K562 (cell line): ENCODE results near the gene MAD1L1. TPM values are rescaled to one million over a fixed set of nuclear protein-coding genes. Genes with fewer than 3 reads are reported as not detected.

Source experiments
- ATAC-seq: fragments of 200-7000 bp; cut with Tn5 transposase; 3 replicates; pipeline ENCODE4 v1.9.1; 2020; ENCODE audit warnings: moderate library complexity
- BruUV-seq: library from RNA; stranded (reverse); fragments of 400-500 nt; replicated peaks from 2 replicates; lab custom pipeline; 2021; lab: Mats Ljungman, UMichigan
- CTCF ChIA-PET: fragments of 300-600 bp; formaldehyde crosslinking; extraction: SDS; loops from one replicate; lab custom pipeline; 2021; ENCODE audit warnings: low intra/inter-chr PET ratio; lab: Yijun Ruan, JAX
- POLR2A ChIA-PET: fragments of 300-600, 350-650 bp; sonication (Branson Sonifier 250); formaldehyde crosslinking; extraction: SDS; loops from one replicate; lab custom pipeline; 2021; ENCODE audit warnings: antibody characterized with exemption, inconsistent platforms; lab: Yijun Ruan, JAX
- DNase-seq, 4 experiments: peaks; one replicate each; pipeline versions ENCODE4 v3.0.0 to v3.0.0-alpha.2; 2011 to 2018; ENCODE audit warnings: low spot score in 3 of 4, mixed read lengths in 3 of 4; ENCODE audit errors: extremely low read depth in 1 of 4
- FAIRE-seq: peaks from 2 replicates; lab custom pipeline; 2011; peaks lifted over from hg19 to GRCh38; lab: Jason Lieb, UNC
- H2AFZ ChIP-seq: 2 replicates; pipeline ENCODE4 v1.6.0; 2011; ENCODE audit warnings: low read depth, low read length, control low read depth, inconsistent platforms
- H3K27ac ChIP-seq: fragments of 200-600 bp; 3 replicates; pipeline ENCODE4 v1.8.0; 2011; ENCODE audit warnings: low read depth, mild to moderate bottlenecking, control low read depth, inconsistent platforms, low read length, moderate library complexity, mixed read lengths; ENCODE audit errors: extremely low read depth
- H3K27me3 ChIP-seq, 2 experiments: fragments of 300-600 bp in 1 of 2; 2 replicates in 1 of 2; 3 replicates in 1 of 2; pipeline versions ENCODE4 v1.6.0 to v1.8.0; 2011; ENCODE audit warnings: inconsistent platforms in 2 of 2, low read length in 2 of 2, mild to moderate bottlenecking in 1 of 2, mixed read lengths in 1 of 2, moderate library complexity in 1 of 2; ENCODE audit not compliant: control insufficient read depth in 2 of 2, insufficient read depth in 2 of 2
- H3K36me3 ChIP-seq: fragments of 300-600 bp; 3 replicates; pipeline ENCODE4 v1.8.0; 2011; ENCODE audit warnings: mild to moderate bottlenecking, low read length, inconsistent platforms; ENCODE audit not compliant: control insufficient read depth, insufficient read depth
- H3K4me1 ChIP-seq, 2 experiments: fragments of 200-600 bp in 1 of 2; replicated peaks in 1 of 2; 2 replicates in 1 of 2; 3 replicates in 1 of 2; pipeline versions ENCODE4 v1.5.1 to v1.8.0; 2011; ENCODE audit warnings: inconsistent platforms in 2 of 2, low read length in 2 of 2, mild to moderate bottlenecking in 1 of 2, mixed read lengths in 1 of 2, moderate library complexity in 1 of 2; ENCODE audit not compliant: control insufficient read depth in 2 of 2, insufficient read depth in 2 of 2
- H3K4me2 ChIP-seq: 2 replicates; pipeline ENCODE4 v1.6.1; 2011; ENCODE audit warnings: low read length, control low read depth, inconsistent platforms, mixed read lengths; ENCODE audit not compliant: insufficient read depth
- H3K4me3 ChIP-seq: fragments of 200-600 bp; sonication (generic), shearing (Covaris generic); 2 replicates; pipeline ENCODE4 v1.5.1; 2016; ENCODE audit warnings: control low read depth, inconsistent platforms
- H3K79me2 ChIP-seq: fragments of 200-600 bp; 3 replicates; pipeline ENCODE4 v1.8.0; 2011; ENCODE audit warnings: low read length, inconsistent platforms; ENCODE audit not compliant: control insufficient read depth, insufficient read depth
- H3K9ac ChIP-seq, 2 experiments: 2 replicates each; pipeline versions ENCODE4 v1.6.0 to v1.6.1; 2011; ENCODE audit warnings: low read depth in 2 of 2, low read length in 2 of 2, control low read depth in 1 of 2, inconsistent platforms in 1 of 2, mild to moderate bottlenecking in 1 of 2, mixed read lengths in 1 of 2; ENCODE audit not compliant: insufficient read depth in 1 of 2
- H3K9me1 ChIP-seq: one replicate; pipeline ENCODE4 v1.6.0; 2011; ENCODE audit warnings: inconsistent platforms, mild to moderate bottlenecking, low read length, moderate library complexity; ENCODE audit not compliant: control insufficient read depth, insufficient read depth
- H3K9me3 ChIP-seq: replicated peaks from 2 replicates; pipeline ENCODE4 v1.5.1; 2011; ENCODE audit warnings: low read depth, low read length, inconsistent platforms; ENCODE audit not compliant: control insufficient read depth, insufficient read depth
- H4K20me1 ChIP-seq: replicated peaks from 2 replicates; pipeline ENCODE4 v1.6.1; 2011; ENCODE audit warnings: low read length, inconsistent platforms, mixed read lengths; ENCODE audit not compliant: control insufficient read depth, insufficient read depth
- CEBPZ ChIP-seq: fragments of 150-350 bp; IDR thresholded peaks from 2 replicates; pipeline ENCODE4 v1.6.1; 2014; ENCODE audit warnings: low read depth, mild to moderate bottlenecking, low read length, borderline replicate concordance
- POLR3G ChIP-seq: IDR thresholded peaks from 2 replicates; pipeline ENCODE4 v1.6.1; 2011; ENCODE audit not compliant: insufficient read length, insufficient replicate concordance; ENCODE audit errors: extremely low read depth
- TCF7L2 ChIP-seq: fragments of 150-350 bp; IDR thresholded peaks from 2 replicates; pipeline ENCODE4 v1.6.1; 2016; ENCODE audit warnings: low read depth, mild to moderate bottlenecking, low read length, moderate library complexity
- ZNF408 ChIP-seq: fragments of 250-450 bp; sonication (Bioruptor Pico); IDR thresholded peaks from 2 replicates; pipeline ENCODE4 v1.4.0; 2020; ENCODE audit warnings: low read depth, mild to moderate bottlenecking, moderate library complexity
- WGBS: fragments of 100-300 bp; shearing (Covaris generic); methylation state at CpG from one replicate; pipeline ENCODE4 v1.1.6; 2016; ENCODE audit warnings: low coverage, mixed read lengths; ENCODE audit not compliant: insufficient coverage; ENCODE audit errors: missing lambda C conversion rate; 5-methylcytosine and 5-hydroxymethylcytosine counted together
- in situ Hi-C: fragments of 300-500 bp; cut with MboI; formaldehyde crosslinking; loops from 4 replicates; pipeline ENCODE4 v1.15.0; 2018; ENCODE audit warnings: inconsistent platforms, mixed read lengths
- intact Hi-C: fragments of 100-400 bp; cut with micrococcal nuclease; formaldehyde crosslinking; loops from 2 replicates; pipeline ENCODE4 v1.14.2; 2022
- polyA plus RNA-seq, 8 experiments: library from polyadenylated mRNA; depleted of rRNA in 4 of 8; stranded (reverse) in 5 of 8; unstranded in 3 of 8; fragments of >200 nt; fragmentation: Nextera tagmentation in 2 of 8; fragmentation: Illumina TruSeq in 1 of 8; extraction: Ambion mirVana in 2 of 8; extraction: Trizol in 1 of 8; gene quantifications; 2 replicates each; pipeline versions ENCODE4 v1.2.1 to v1.2.3, GENCODE V29; 2011 to 2014; ENCODE audit warnings: inconsistent platforms in 1 of 8, missing spikeins in 1 of 8
- total RNA-seq, 7 experiments: library from RNA; depleted of rRNA in 6 of 7; stranded (reverse); fragments of >200 nt in 6 of 7; fragmentation: Illumina TruSeq in 2 of 7; extraction: Trizol in 2 of 7; gene quantifications; 2 replicates each; pipeline versions ENCODE4 v1.2.1 to v1.2.3, GENCODE V29; 2011 to 2021; ENCODE audit warnings: low replicate concordance in 1 of 7

MAD1L1 gene
- total and polyA plus RNA-seq, 9 of the 15 experiments (the other 6 are each of a cell fraction or from before 2014, with no cell fraction given): 1.7 to 89.7 (median 18.0) TPM

- no peak for DNase-seq
- BruUV-seq: no TSS peak
- Histone ChIP-seq H3K36me3 (peaks cover 3% of the 10 kb centered on the region; the same call in 1 of the 3 replicates), H3K27me3 (no peaks in the 10 kb centered on the region), H3K4me1 (peaks cover 15 to 58% of the 10 kb centered on the region in 2 experiments), H3K27ac (no peak overlapping the region), H3K79me2 (no peaks in the 10 kb centered on the region), H2AFZ (no peak overlapping the region), H3K9ac (peak overlapping the region in 1 of 2 experiments; percentile 36; a peak in 1 of 4 replicates), H3K4me3 (no peak overlapping the region), H3K4me2 (no peak overlapping the region), H4K20me1 (no peaks in the 10 kb centered on the region), H3K9me3 (peaks cover 2% of the 10 kb centered on the region; the same call in 1 of the 2 replicates), H3K9me1 (peaks cover 4% of the 10 kb centered on the region)
- intact Hi-C loops: no loop called here
- 98% methylated on average over 6 of the region's 13 CpGs for WGBS
- CTCF ChIA-PET: no interaction called here
- in situ Hi-C loops: no loop called here
- no peak for FAIRE-seq
- POLR2A ChIA-PET: interaction anchor here (1.0 kb wide), 1 partner anchor 37 kb away, joined by 3 read pairs; no protein-coding TSS in a partner anchor
- ATAC-seq: no peak
- no peak for TF ChIP-seq ZNF408 (CRISPR knock-in tag)
- TF ChIP-seq CEBPZ: no peak
- TF ChIP-seq POLR3G: no peak
- no peak for TF ChIP-seq TCF7L2
Measured at GRCh38 chr7:1873421-1873820, 359.3 kb downstream of the MAD1L1 start.
